ENCODE data around the gene LCE3B.

Gene LCE3B

DNA sequence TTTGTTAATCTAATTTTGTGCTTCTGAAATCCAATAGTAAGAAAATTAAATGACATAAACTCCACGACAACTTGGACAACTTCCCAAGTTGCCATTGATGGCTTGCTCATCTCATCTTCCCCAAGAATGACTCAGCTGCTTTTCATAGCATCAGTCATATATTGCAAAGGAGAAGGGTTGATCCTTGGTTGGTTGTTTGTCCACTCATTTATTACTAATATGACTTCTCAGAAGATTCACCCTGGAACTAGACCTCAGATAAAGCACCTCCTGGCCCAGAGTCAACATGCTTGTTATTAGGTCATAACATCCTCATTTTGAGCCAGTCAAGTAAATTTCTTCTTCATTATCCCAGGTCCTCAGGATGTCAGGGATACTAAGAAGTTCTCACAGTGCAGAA, 31.0 kb upstream of the LCE3B start:
- Histone ChIP-seq H3K9me2 (ENCODE audit: low read depth, low read length) (no peaks in the 10 kb centered on the region), H3K4me3 (ENCODE audit: low read depth, low read length, poor library complexity, severe bottlenecking) (no peak overlapping the region), H3K27me3 (ENCODE audit: insufficient read depth, low read length) (no peaks in the 10 kb centered on the region), H2AFZ (ENCODE audit: low read length) (no peak overlapping the region), H4K20me1 (ENCODE audit: insufficient read depth, low read length) (no peaks in the 10 kb centered on the region), H3K27ac (ENCODE audit: low read depth, low read length, poor library complexity, severe bottlenecking) (no peak overlapping the region), H3F3A (ENCODE audit: insufficient read depth, low read length) (no peaks in the 10 kb centered on the region), H3K4me2 (ENCODE audit: low read length) (no peak overlapping the region), H3K36me3 (ENCODE audit: insufficient read depth, low read length) (no peaks in the 10 kb centered on the region), H3K4me1 (ENCODE audit: insufficient read depth, low read length, severe bottlenecking) (no peaks in the 10 kb centered on the region), H3K9ac (ENCODE audit: low read length) (no peak overlapping the region), H3K79me2 (ENCODE audit: insufficient read depth, low read length) (no peaks in the 10 kb centered on the region), H3K9me3 (ENCODE audit: low read length) (no peaks in the 10 kb centered on the region)
- TF ChIP-seq EZH2 (IDR thresholded peaks at IDR 0.05; ENCODE audit: borderline replicate concordance, low read length): no peak
- TF ChIP-seq, protein P1, sequence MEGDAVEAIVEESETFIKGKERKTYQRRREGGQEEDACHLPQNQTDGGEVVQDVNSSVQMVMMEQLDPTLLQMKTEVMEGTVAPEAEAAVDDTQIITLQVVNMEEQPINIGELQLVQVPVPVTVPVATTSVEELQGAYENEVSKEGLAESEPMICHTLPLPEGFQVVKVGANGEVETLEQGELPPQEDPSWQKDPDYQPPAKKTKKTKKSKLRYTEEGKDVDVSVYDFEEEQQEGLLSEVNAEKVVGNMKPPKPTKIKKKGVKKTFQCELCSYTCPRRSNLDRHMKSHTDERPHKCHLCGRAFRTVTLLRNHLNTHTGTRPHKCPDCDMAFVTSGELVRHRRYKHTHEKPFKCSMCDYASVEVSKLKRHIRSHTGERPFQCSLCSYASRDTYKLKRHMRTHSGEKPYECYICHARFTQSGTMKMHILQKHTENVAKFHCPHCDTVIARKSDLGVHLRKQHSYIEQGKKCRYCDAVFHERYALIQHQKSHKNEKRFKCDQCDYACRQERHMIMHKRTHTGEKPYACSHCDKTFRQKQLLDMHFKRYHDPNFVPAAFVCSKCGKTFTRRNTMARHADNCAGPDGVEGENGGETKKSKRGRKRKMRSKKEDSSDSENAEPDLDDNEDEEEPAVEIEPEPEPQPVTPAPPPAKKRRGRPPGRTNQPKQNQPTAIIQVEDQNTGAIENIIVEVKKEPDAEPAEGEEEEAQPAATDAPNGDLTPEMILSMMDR (IDR thresholded peaks at IDR 0.05; ENCODE audit: low read length): no peak

DNA sequence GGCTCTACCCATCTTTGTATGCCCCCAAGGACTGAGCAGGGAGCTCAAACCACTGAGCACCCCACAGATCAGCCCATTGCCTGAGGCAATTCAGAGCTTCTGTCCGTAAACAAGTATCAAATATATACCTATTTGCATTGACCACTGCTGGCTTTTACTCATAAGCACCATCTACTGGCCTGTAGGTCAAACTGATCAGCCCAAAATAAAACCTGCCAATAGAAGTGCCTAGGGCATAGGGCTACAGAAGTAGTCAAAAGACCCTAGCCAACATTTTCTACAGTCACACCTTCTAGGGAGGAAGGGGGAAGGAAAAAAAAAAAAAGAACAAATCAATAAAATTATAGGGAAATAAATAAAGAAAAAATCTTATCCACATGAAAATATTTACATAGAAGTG, 28.0 kb upstream of the LCE3B start:
- Histone ChIP-seq H3K9me3 (ENCODE audit: low read length) (no peaks in the 10 kb centered on the region), H3K27ac (ENCODE audit: low read depth, low read length, poor library complexity, severe bottlenecking) (no peak overlapping the region), H3K9ac (ENCODE audit: low read length) (no peak overlapping the region), H3K9me2 (ENCODE audit: low read depth, low read length) (no peaks in the 10 kb centered on the region), H3K4me3 (ENCODE audit: low read depth, low read length, poor library complexity, severe bottlenecking) (no peak overlapping the region), H3F3A (ENCODE audit: insufficient read depth, low read length) (no peaks in the 10 kb centered on the region), H3K36me3 (ENCODE audit: insufficient read depth, low read length) (no peaks in the 10 kb centered on the region), H3K4me1 (ENCODE audit: insufficient read depth, low read length, severe bottlenecking) (no peaks in the 10 kb centered on the region), H3K79me2 (ENCODE audit: insufficient read depth, low read length) (no peaks in the 10 kb centered on the region), H2AFZ (ENCODE audit: low read length) (no peak overlapping the region), H3K4me2 (ENCODE audit: low read length) (no peak overlapping the region), H3K27me3 (ENCODE audit: insufficient read depth, low read length) (no peaks in the 10 kb centered on the region), H4K20me1 (ENCODE audit: insufficient read depth, low read length) (no peaks in the 10 kb centered on the region)
- TF ChIP-seq, protein P1 (IDR thresholded peaks at IDR 0.05; ENCODE audit: low read length): no peak
- no peak for TF ChIP-seq EZH2 (IDR thresholded peaks at IDR 0.05; ENCODE audit: borderline replicate concordance, low read length)

DNA sequence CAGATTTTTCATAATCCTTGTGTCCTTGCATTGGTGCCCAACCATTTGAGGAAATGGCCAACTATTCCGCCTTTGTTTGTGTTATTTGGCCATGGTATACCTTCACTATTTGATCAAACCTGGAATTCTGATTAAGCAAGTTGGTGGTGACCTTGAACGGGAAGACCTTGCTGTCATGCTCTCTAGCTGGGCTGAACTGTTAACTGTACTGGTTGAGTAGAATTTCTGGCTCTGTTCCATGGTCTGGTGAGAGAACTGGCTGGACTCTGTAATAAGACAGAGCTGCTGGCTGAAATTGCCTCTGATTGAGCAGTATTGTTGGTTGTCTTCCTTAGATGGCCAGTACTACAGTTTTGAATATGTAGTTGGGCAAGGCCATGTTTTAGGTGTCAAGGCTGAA, 16.6 kb upstream of the LCE3B start:
- no peak overlapping the region for H2AFZ ChIP-seq (ENCODE audit: low read length)
- H3K4me1 ChIP-seq (ENCODE audit: insufficient read depth, low read length, severe bottlenecking): no peaks in the 10 kb centered on the region
- no peaks in the 10 kb centered on the region for H3F3A ChIP-seq (ENCODE audit: insufficient read depth, low read length)
- no peaks in the 10 kb centered on the region for H3K9me2 ChIP-seq (ENCODE audit: low read depth, low read length)
- no peaks in the 10 kb centered on the region for H3K79me2 ChIP-seq (ENCODE audit: insufficient read depth, low read length)
- no peaks in the 10 kb centered on the region for H3K36me3 ChIP-seq (ENCODE audit: insufficient read depth, low read length)
- H4K20me1 ChIP-seq (ENCODE audit: insufficient read depth, low read length): no peaks in the 10 kb centered on the region
- H3K27me3 ChIP-seq (ENCODE audit: insufficient read depth, low read length): no peaks in the 10 kb centered on the region
- H3K4me3 ChIP-seq (ENCODE audit: low read depth, low read length, poor library complexity, severe bottlenecking): no peak overlapping the region
- no peaks in the 10 kb centered on the region for H3K9me3 ChIP-seq (ENCODE audit: low read length)
- H3K27ac ChIP-seq (ENCODE audit: low read depth, low read length, poor library complexity, severe bottlenecking): no peak overlapping the region
- TF ChIP-seq, protein P1 (IDR thresholded peaks at IDR 0.05; ENCODE audit: low read length): no peak
- no peak for TF ChIP-seq EZH2 (IDR thresholded peaks at IDR 0.05; ENCODE audit: borderline replicate concordance, low read length)
- H3K4me2 ChIP-seq (ENCODE audit: low read length): no peak overlapping the region
- no peak overlapping the region for H3K9ac ChIP-seq (ENCODE audit: low read length)
